Measurements from ENCODE around the gene PRRC2B. TPM values are rescaled to one million over a fixed set of nuclear protein-coding genes. Genes with fewer than 3 reads are reported as not detected.
A peak's percentile ranks its signal among the peaks of the same experiment; 100 is the strongest.

PRRC2B gene
- total and polyA plus RNA-seq, 9 donors, result 86.7 to 319 (median 234) TPM

- Histone ChIP-seq H3K9me3 (no peaks in the 10 kb centered on the region), H3K4me3 (no peak overlapping the region), H3K27ac (no peak overlapping the region), H3K4me1 (ENCODE audit: insufficient read depth) (peaks cover 52% of the 10 kb centered on the region), H3K27me3 (no peaks in the 10 kb centered on the region), H3K36me3 (no peaks in the 10 kb centered on the region)
- DNase-seq, result peak in 1 of 5 donors; percentile 33
- WGBS, 3 donors, result 62 to 75% (median 74%) methylated on average over 12 of the region's 12 CpGs
- TF ChIP-seq CTCF (IDR thresholded peaks at IDR 0.05) (no peak), POLR2A (IDR thresholded peaks at IDR 0.05) (no peak), EP300 (IDR thresholded peaks at IDR 0.05) (no peak)
- intact Hi-C loops (cut with DNase I), result no loop called here
Measured at GRCh38 chr9:131419716-131420115, 25.8 kb downstream of the PRRC2B start.

DNA sequence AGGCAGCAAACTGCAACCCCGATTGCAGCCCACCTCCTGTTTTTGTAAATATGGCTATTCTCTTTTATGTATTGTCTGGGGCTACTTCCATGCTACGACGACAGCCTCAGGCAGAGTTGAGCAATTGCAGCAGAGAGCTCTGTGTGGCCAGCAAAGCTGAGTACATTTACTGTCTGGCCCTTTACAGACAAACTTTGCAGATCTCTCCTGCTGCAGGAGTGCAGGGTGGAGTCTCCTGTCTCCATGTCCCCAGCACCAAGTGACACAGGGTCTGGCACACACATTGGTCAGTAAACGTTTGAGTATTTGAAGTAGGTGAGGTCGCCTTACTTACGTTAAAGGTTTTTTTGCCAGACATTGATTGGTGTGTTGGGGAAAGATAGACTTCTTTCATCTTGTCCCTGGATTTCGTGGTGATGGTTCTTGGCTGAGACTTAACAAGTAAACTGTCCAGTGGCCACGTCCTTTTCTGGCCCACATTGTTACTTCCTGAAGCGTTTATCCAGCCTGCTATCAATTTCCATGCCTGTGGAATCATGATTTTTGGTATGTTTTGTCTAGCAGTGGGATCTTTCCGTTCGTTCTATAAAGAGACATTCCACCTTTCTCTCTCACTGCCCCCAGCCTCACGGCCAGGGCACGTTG is 27.2 kb downstream of the PRRC2B start:
- H3K27ac ChIP-seq, result peak overlapping the region in 1 of 2 donors; percentile 44

DNA sequence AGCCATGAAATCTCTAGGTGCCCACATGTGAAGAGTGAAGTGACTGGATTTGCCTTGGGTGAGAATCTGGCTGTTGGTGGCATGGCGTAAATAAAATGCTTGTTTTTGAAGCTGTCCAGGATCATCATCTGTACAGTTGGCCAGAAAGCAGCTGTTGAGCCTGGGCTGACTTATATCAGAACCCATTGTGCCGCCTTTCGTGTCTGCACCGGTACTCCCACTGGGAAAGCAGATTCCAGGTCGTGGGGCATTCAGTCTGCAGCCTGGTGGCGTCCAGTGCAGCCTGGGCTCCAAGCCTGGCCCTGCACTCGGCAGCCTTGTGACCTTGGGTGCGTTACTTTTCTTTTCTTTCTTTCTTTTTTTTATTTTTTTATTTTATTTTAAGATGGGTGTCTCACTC is 27.8 kb downstream of the PRRC2B start:
- H3K4me3 ChIP-seq, result no peak overlapping the region
- intact Hi-C loops (cut with DNase I), result no loop called here
- H3K9me3 ChIP-seq, result no peaks in the 10 kb centered on the region
- H3K27me3 ChIP-seq, result no peaks in the 10 kb centered on the region
- DNase-seq, result peak in 1 of 5 donors; percentile 37
- peak overlapping the region in 1 of 2 donors; percentile 44 for H3K27ac ChIP-seq
- H3K4me1 ChIP-seq (ENCODE audit: insufficient read depth), result peaks cover 52% of the 10 kb centered on the region
- TF ChIP-seq EP300 (IDR thresholded peaks at IDR 0.05), result no peak
- no peak for TF ChIP-seq CTCF (IDR thresholded peaks at IDR 0.05)
- TF ChIP-seq POLR2A (IDR thresholded peaks at IDR 0.05), result no peak
- H3K36me3 ChIP-seq, result no peaks in the 10 kb centered on the region
- 28 to 34% (median 29%) methylated on average over 8 of the region's 8 CpGs for WGBS, 3 donors

More for the DNA sequence above, 27.2 kb downstream of the PRRC2B start:
- no peaks in the 10 kb centered on the region for H3K36me3 ChIP-seq
- peaks cover 50% of the 10 kb centered on the region for H3K4me1 ChIP-seq (ENCODE audit: insufficient read depth)
- no peaks in the 10 kb centered on the region for H3K27me3 ChIP-seq
- no peak overlapping the region for H3K4me3 ChIP-seq
- WGBS, 3 donors, result 12 to 15% (median 13%) methylated on average over 13 of the region's 13 CpGs
- no peak for TF ChIP-seq POLR2A (IDR thresholded peaks at IDR 0.05)
- no peak for TF ChIP-seq EP300 (IDR thresholded peaks at IDR 0.05)
- no peak for TF ChIP-seq CTCF (IDR thresholded peaks at IDR 0.05)
- DNase-seq, result peak in 1 of 5 donors; percentile 36
- H3K9me3 ChIP-seq, result no peaks in the 10 kb centered on the region
- intact Hi-C loops (cut with DNase I), result no loop called here

DNA sequence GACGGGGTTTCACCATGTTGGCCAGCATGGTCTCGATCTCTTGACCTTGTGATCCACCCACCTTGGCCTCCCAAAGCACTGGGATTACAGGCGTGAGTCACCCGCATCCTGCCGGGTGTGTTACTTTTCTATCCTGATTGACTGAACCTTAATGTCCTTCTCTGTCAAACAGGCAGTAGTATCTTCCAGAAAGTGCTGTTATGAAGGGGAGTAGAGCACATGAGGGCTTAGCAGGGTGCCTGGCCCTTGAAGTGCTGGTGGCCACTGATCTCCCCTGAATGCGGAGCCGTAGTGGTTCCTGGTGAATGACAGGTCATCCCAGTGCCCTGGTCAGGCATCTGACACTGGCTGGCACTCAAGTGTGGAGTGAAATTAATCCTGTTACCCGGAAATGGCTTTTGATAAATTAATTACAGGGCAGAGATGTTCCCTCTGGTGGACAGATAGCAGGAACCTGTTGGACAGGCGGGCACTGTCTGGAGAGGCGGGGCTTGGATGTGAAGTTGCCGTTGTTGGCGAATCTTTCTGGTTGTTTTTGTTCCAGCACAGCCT is 28.4 kb downstream of the PRRC2B start:
- H3K27me3 ChIP-seq, result no peaks in the 10 kb centered on the region
- H3K4me1 ChIP-seq (ENCODE audit: insufficient read depth), result peaks cover 51% of the 10 kb centered on the region
- TF ChIP-seq POLR2A (IDR thresholded peaks at IDR 0.05) (no peak), CTCF (IDR thresholded peaks at IDR 0.05) (no peak), EP300 (IDR thresholded peaks at IDR 0.05) (no peak)
- H3K27ac ChIP-seq, result peak overlapping the region; percentile 30 to 39
- no peaks in the 10 kb centered on the region for H3K36me3 ChIP-seq
- WGBS, 3 donors, result 34 to 43% (median 37%) methylated on average over 12 of the region's 12 CpGs
- peak in 3 of 5 donors; percentile 45 to 62 (median 46) for DNase-seq
- intact Hi-C loops (cut with DNase I), result no loop called here
- no peaks in the 10 kb centered on the region for H3K9me3 ChIP-seq
- no peak overlapping the region for H3K4me3 ChIP-seq

All from ovary (tissue), 9 donors.